CD14-positive monocyte (primary cell): ENCODE data around the gene BASP1. TPM values are rescaled to one million over a fixed set of nuclear protein-coding genes. Genes with fewer than 3 reads are reported as not detected.

Experiments used
- DNase-seq, 3 donors: peaks; one replicate each; pipeline ENCODE4 v3.0.0-alpha.2; 2011 to 2022
- H2AFZ ChIP-seq: 2 replicates; pipeline ENCODE4 v1.6.0; 2012; ENCODE audit warnings: mild to moderate bottlenecking, low read depth, low read length, inconsistent platforms; ENCODE audit not compliant: insufficient read depth, poor library complexity, severe bottlenecking
- H3K27ac ChIP-seq, 2 donors: 1 replicate in 1 of 2; 2 replicates in 1 of 2; pipeline ENCODE4 v1.5.1; 2012 to 2013; ENCODE audit warnings: low read length in 2 of 2, control low read depth in 1 of 2, inconsistent platforms in 1 of 2, low read depth in 1 of 2, mild to moderate bottlenecking in 1 of 2
- H3K27me3 ChIP-seq, 2 donors: one replicate each; pipeline versions ENCODE4 v1.6.0 to v1.6.1; 2011 to 2013; ENCODE audit warnings: low read length in 2 of 2; ENCODE audit not compliant: control insufficient read depth in 2 of 2, insufficient read depth in 2 of 2
- H3K36me3 ChIP-seq, 2 donors: replicated peaks in 1 of 2; 1 replicate in 1 of 2; 2 replicates in 1 of 2; pipeline versions ENCODE4 v1.5.1 to v1.6.1; 2012 to 2013; ENCODE audit warnings: low read length in 2 of 2, control low read depth in 1 of 2, inconsistent platforms in 1 of 2, mild to moderate bottlenecking in 1 of 2; ENCODE audit not compliant: insufficient read depth in 2 of 2, control insufficient read depth in 1 of 2
- H3K4me1 ChIP-seq, 2 donors: 1 replicate in 1 of 2; 2 replicates in 1 of 2; pipeline versions ENCODE4 v1.5.1 to v1.6.1; 2012 to 2013; ENCODE audit warnings: low read length in 2 of 2, control low read depth in 1 of 2, inconsistent platforms in 1 of 2, mild to moderate bottlenecking in 1 of 2, moderate library complexity in 1 of 2; ENCODE audit not compliant: insufficient read depth in 2 of 2, control insufficient read depth in 1 of 2
- H3K4me2 ChIP-seq: replicated peaks from 2 replicates; pipeline ENCODE3; 2012; ENCODE audit warnings: low read length, moderate library complexity, mild to moderate bottlenecking; ENCODE audit not compliant: poor library complexity, severe bottlenecking; ENCODE audit errors: extremely low read depth
- H3K4me3 ChIP-seq, 3 experiments: fragments of 200-600 bp in 1 of 3; sonication (generic) in 1 of 3; replicated peaks in 1 of 3; 1 replicate in 2 of 3; 2 replicates in 1 of 3; pipeline ENCODE4 v1.5.1; 2011 to 2013; ENCODE audit warnings: low read length in 3 of 3, mild to moderate bottlenecking in 3 of 3, control low read depth in 2 of 3, low read depth in 2 of 3, inconsistent platforms in 1 of 3, moderate library complexity in 1 of 3
- H3K79me2 ChIP-seq: 2 replicates; pipeline ENCODE4 v1.6.0; 2012; ENCODE audit warnings: mild to moderate bottlenecking, control low read depth, inconsistent platforms, low read length, moderate library complexity; ENCODE audit not compliant: insufficient read depth
- H3K9ac ChIP-seq: 2 replicates; pipeline ENCODE4 v1.6.0; 2017; ENCODE audit warnings: low read length, mild to moderate bottlenecking; ENCODE audit not compliant: insufficient read depth, poor library complexity, severe bottlenecking
- H3K9me3 ChIP-seq, 2 donors: replicated peaks in 1 of 2; 1 replicate in 1 of 2; 2 replicates in 1 of 2; pipeline versions ENCODE4 v1.5.1 to v1.6.1; 2012 to 2013; ENCODE audit warnings: low read length in 2 of 2, control low read depth in 1 of 2; ENCODE audit not compliant: control insufficient read depth in 1 of 2, insufficient read depth in 1 of 2
- H4K20me1 ChIP-seq: 2 replicates; pipeline ENCODE4 v1.6.0; 2012; ENCODE audit warnings: mild to moderate bottlenecking, low read length, control low read depth, moderate library complexity; ENCODE audit not compliant: insufficient read depth
- H3K27ac Mint-ChIP-seq, 7 donors: one replicate each; pipeline ENCODE4 v1.8.0; 2020; ENCODE audit warnings: mild to moderate bottlenecking in 7 of 7, mixed read lengths in 7 of 7, moderate library complexity in 6 of 7, inconsistent platforms in 2 of 7
- H3K27me3 Mint-ChIP-seq, 3 donors: one replicate each; pipeline ENCODE4 v1.8.0; 2021 to 2022; ENCODE audit warnings: low read depth in 3 of 3, mild to moderate bottlenecking in 3 of 3, mixed read lengths in 3 of 3, moderate library complexity in 3 of 3, inconsistent platforms in 1 of 3
- H3K36me3 Mint-ChIP-seq, 2 donors: one replicate each; pipeline ENCODE4 v1.8.0; 2020; ENCODE audit warnings: mixed read lengths in 2 of 2, inconsistent platforms in 1 of 2, mild to moderate bottlenecking in 1 of 2
- H3K4me1 Mint-ChIP-seq: one replicate; pipeline ENCODE4 v1.8.0; 2020; ENCODE audit warnings: mild to moderate bottlenecking, mixed read lengths
- H3K4me3 Mint-ChIP-seq, 2 donors: one replicate each; pipeline ENCODE4 v1.8.0; 2020; ENCODE audit warnings: mild to moderate bottlenecking in 2 of 2, mixed read lengths in 2 of 2, moderate library complexity in 1 of 2
- H3K9me3 Mint-ChIP-seq, 7 donors: one replicate each; pipeline ENCODE4 v1.8.0; 2020 to 2022; ENCODE audit warnings: mixed read lengths in 7 of 7, mild to moderate bottlenecking in 6 of 7, moderate library complexity in 6 of 7, inconsistent platforms in 2 of 7
- CTCF ChIP-seq: fragments of 200-600 bp; IDR thresholded peaks from one replicate; pipeline ENCODE4 v1.8.0; 2022; ENCODE audit warnings: antibody characterized with exemption, mild to moderate bottlenecking
- WGBS: methylation state at CpG from one replicate; pipeline ENCODE4 v1.1.5; 2013; ENCODE audit warnings: missing lambda C conversion rate; ENCODE audit not compliant: insufficient coverage; 5-methylcytosine and 5-hydroxymethylcytosine counted together
- intact Hi-C, 2 donors: fragments of 100-400 bp; cut with micrococcal nuclease; formaldehyde crosslinking; loops; one replicate each; pipeline versions ENCODE4 v1.15.0 to v1.15.1; 2023
- polyA plus RNA-seq, 3 donors: library from polyadenylated mRNA; depleted of rRNA in 1 of 3; unstranded in 2 of 3; stranded (reverse) in 1 of 3; fragments of 300-500 nt in 2 of 3; fragments of >200 nt in 1 of 3; fragmentation: Illumina TruSeq in 2 of 3; gene quantifications; 1 replicate in 2 of 3; 2 replicates in 1 of 3; pipeline ENCODE4 v1.2.3, GENCODE V29; 2012 to 2021

BASP1 gene
- polyA plus RNA-seq, 3 donors = 23.7 to 61.6 (median 36.6) TPM

- H3K36me3 Mint-ChIP-seq = peaks cover 0 to 3% of the 10 kb centered on the region in 2 donors
- DNase-seq = no peak
- no CpG with 5 or more reads among the region's 5 CpGs for WGBS
- H3K4me3 ChIP-seq = no peak overlapping the region
- no peaks in the 10 kb centered on the region for H3K27me3 ChIP-seq
- no peaks in the 10 kb centered on the region for H4K20me1 ChIP-seq
- intact Hi-C loops = no loop called here
- H2AFZ ChIP-seq = no peak overlapping the region
- TF ChIP-seq CTCF = no peak
- no peak overlapping the region for H3K4me2 ChIP-seq
- H3K27me3 Mint-ChIP-seq = no peaks in the 10 kb centered on the region
- peaks cover 49% of the 10 kb centered on the region for H3K4me1 Mint-ChIP-seq
- H3K9me3 ChIP-seq = no peaks in the 10 kb centered on the region
- peaks cover 0 to 11% (median 0%) of the 10 kb centered on the region in 7 donors for H3K9me3 Mint-ChIP-seq
- no peaks in the 10 kb centered on the region for H3K79me2 ChIP-seq
- H3K9ac ChIP-seq = no peak overlapping the region
- peaks cover 33 to 45% of the 10 kb centered on the region in 2 donors for H3K4me1 ChIP-seq
- H3K27ac ChIP-seq = no peak overlapping the region
- H3K4me3 Mint-ChIP-seq = no peak overlapping the region
- H3K27ac Mint-ChIP-seq = no peak overlapping the region
- H3K36me3 ChIP-seq = no peaks in the 10 kb centered on the region
These were observed 97.6 kb downstream of the BASP1 start for GRCh38 chr5:17314907-17315471.

DNA sequence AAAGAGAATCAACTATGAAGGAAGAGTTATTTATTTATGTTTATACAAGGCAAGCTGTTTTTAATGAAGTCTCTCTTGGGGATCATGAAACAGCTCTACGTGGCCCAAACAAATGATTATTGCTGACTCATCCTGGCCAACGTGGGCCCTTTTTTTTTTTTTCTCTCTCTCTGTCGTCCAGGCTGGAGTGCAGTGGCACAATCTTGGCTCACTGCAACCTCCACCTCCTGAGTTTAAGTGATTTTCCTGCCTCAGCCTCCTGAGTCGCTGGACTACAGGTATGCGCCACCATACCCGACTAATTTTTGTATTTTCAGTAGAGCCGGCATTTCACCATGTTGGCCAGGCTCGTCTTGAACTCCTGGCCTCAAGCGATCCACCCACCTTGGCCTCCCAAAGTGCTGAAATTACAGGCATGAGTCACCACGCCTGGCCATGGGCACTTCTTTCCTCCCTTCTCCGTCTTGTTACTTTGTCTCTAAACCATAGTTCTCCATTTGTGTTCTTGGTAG, 98.3 kb downstream of the BASP1 start:
- H3K9ac ChIP-seq = no peak overlapping the region
- no peak overlapping the region for H3K4me3 ChIP-seq
- WGBS = 50% methylated on average over 9 of the region's 11 CpGs

More for the DNA sequence above, 98.3 kb downstream of the BASP1 start:
- Mint-ChIP-seq H3K9me3 (peaks cover 0 to 11% (median 0%) of the 10 kb centered on the region in 7 donors), H3K27me3 (no peaks in the 10 kb centered on the region), H3K36me3 (peaks cover 0 to 3% of the 10 kb centered on the region in 2 donors), H3K4me1 (peaks cover 49% of the 10 kb centered on the region), H3K4me3 (peak overlapping the region in 1 of 2 donors; percentile 30), H3K27ac (peak overlapping the region in 5 of 7 donors; percentile 59 to 81 (median 78))
- no peaks in the 10 kb centered on the region for H3K36me3 ChIP-seq
- no peaks in the 10 kb centered on the region for H4K20me1 ChIP-seq
- H3K4me1 ChIP-seq = peaks cover 33 to 45% of the 10 kb centered on the region in 2 donors
- no peak for TF ChIP-seq CTCF
- H3K9me3 ChIP-seq = no peaks in the 10 kb centered on the region
- no peaks in the 10 kb centered on the region for H3K27me3 ChIP-seq
- peak; percentile 23 to 43 (median 24) for DNase-seq
- intact Hi-C loops = no loop called here
- no peak overlapping the region for H3K4me2 ChIP-seq
- no peak overlapping the region for H3K27ac ChIP-seq
- no peaks in the 10 kb centered on the region for H3K79me2 ChIP-seq
- H2AFZ ChIP-seq = no peak overlapping the region
